ENCODE data around the gene CSH2.

DNA sequence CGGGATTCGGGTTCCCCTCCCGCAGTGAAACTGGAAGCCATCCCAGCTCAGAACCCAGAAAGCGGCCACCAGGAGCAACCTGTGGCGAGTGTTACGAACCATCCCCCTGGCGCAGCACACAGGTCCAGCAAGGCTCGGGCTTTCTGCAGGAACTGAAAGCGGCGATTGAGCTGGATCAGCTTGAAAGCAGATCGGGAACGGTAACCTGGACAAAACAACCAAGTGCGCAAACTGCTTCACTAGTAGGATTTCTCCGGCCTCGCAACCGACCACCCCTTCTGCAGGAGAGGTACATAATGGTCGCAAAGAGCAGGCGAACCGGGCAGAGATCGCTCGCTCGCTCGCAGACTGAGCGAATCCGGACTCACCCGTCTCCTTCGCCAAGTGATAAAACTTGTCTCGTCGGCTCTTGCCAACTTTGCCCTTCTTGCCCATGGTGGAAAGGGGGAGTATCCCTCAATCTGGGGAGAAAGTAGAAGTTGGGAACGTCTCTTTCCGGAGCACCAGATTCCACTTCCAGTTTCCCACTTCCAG, 46.9 kb downstream of the CSH2 start:
- TF ChIP-seq, protein P1, sequence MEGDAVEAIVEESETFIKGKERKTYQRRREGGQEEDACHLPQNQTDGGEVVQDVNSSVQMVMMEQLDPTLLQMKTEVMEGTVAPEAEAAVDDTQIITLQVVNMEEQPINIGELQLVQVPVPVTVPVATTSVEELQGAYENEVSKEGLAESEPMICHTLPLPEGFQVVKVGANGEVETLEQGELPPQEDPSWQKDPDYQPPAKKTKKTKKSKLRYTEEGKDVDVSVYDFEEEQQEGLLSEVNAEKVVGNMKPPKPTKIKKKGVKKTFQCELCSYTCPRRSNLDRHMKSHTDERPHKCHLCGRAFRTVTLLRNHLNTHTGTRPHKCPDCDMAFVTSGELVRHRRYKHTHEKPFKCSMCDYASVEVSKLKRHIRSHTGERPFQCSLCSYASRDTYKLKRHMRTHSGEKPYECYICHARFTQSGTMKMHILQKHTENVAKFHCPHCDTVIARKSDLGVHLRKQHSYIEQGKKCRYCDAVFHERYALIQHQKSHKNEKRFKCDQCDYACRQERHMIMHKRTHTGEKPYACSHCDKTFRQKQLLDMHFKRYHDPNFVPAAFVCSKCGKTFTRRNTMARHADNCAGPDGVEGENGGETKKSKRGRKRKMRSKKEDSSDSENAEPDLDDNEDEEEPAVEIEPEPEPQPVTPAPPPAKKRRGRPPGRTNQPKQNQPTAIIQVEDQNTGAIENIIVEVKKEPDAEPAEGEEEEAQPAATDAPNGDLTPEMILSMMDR (IDR thresholded peaks at IDR 0.05), result no peak
- TF ChIP-seq ZFX (IDR thresholded peaks at IDR 0.05; ENCODE audit: borderline replicate concordance), result no peak
